ENCODE results near the gene FNIP1. TPM values are rescaled to one million over a fixed set of nuclear protein-coding genes. Genes with fewer than 3 reads are reported as not detected.

The FNIP1 gene
- total and polyA plus RNA-seq, 8 donors = 3.2 to 86.1 (median 16.7) TPM

DNA sequence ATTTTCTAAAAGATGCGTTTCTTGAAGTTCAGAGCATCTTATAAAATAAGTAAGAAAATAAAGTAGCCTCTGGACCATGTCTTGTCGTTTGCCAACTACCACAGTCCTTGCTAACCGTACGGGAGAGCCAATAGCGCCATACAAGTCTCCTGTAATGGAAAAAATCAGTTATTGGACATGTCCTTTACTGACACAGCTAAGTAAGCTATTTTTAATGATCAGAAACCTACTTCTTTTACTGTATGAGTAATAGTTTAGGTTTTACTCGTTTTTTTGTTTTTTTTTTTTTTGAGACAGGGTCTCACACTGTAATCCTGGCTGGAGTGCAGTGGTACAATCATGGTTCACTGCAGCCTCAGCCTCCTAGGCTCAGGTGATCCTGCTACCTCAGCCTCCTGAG, 124.0 kb downstream of the FNIP1 start:
- peak in 1 of 2 donors; percentile 23 for DNase-seq
- H3K27ac ChIP-seq = peak overlapping the region in 4 of 5 donors; percentile 8 to 76 (median 72)
- H3K4me3 ChIP-seq = no peak overlapping the region
- H3K9me3 ChIP-seq = no peaks in the 10 kb centered on the region
- H3K27me3 ChIP-seq = no peaks in the 10 kb centered on the region
- peaks cover 17 to 90% (median 70%) of the 10 kb centered on the region in 4 donors for H3K36me3 ChIP-seq
- intact Hi-C loops (cut with DNase I; ENCODE audit: low total_unique reads) = no loop called here
- TF ChIP-seq POLR2A (IDR thresholded peaks at IDR 0.05) = no peak
- peaks cover 9 to 39% (median 28%) of the 10 kb centered on the region in 4 donors for H3K4me1 ChIP-seq
- 52 to 75% (median 68%) methylated on average over 6 of the region's 6 CpGs for WGBS, 5 donors

DNA sequence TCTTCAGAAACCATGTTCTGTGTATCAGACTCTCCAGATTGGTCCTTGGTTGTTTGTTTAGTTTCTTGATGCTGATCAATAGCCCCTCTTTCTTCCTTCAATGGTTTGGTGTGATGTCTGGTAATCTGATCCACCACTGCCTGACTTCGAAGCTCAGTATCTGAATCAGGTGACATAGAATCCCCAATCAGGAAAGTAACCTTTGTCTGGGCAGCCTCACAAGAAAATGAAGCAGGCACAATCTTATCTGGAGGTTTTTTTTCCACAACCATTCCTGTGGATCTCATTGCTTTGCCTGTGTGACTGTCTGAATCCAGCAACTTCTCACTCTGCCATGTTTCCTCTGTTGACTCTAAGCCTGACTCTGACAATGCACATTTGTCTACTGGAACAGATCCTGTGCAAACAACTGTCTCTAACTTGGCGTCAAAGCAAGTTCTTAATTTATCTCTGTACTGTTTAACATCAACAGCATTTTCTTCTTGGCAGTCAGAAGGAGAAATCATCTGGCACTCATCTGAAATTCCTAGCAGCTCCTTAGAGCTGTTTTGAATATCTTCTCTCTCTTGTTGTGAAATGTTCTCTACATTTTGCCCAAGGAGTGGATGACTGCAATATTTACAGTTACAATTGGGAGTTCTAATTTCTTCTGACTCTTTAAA, 124.7 kb downstream of the FNIP1 start:
- 12 to 36% (median 21%) methylated on average over 2 of the region's 2 CpGs for WGBS, 5 donors
- Histone ChIP-seq H3K36me3 (peaks cover 14 to 87% (median 66%) of the 10 kb centered on the region in 4 donors), H3K9me3 (no peaks in the 10 kb centered on the region), H3K27ac (peak overlapping the region; percentile 14 to 76 (median 72)), H3K4me3 (no peak overlapping the region), H3K27me3 (no peaks in the 10 kb centered on the region), H3K4me1 (peaks cover 9 to 39% (median 28%) of the 10 kb centered on the region in 4 donors)
- peak in 1 of 2 donors; percentile 87 for DNase-seq
- TF ChIP-seq POLR2A (IDR thresholded peaks at IDR 0.05) (no peak), POLR2AphosphoS5 (IDR thresholded peaks at IDR 0.05) (peak; percentile 74 to 83 (median 79))
- intact Hi-C loops (cut with DNase I; ENCODE audit: low total_unique reads) = no loop called here

DNA sequence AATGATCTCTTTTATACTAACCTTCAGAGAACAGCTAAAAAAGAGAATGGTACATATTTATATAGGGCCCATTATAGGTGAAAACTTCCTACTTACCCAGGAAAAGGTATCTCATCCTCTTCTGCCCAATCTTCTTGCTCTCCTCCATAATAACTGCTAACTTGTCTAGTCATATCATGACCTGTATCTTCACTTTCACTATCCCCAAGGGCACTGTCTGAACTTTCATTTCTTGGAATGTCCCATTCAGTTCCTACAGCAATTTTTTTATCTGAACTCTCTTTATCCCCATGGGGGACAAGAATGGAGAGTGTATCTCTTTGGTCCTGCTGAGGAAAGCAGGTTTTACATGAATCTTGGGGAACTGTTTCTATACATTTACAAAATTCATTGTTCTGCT, 125.4 kb downstream of the FNIP1 start:
- H3K4me3 ChIP-seq = no peak overlapping the region
- DNase-seq = no peak
- intact Hi-C loops (cut with DNase I; ENCODE audit: low total_unique reads) = no loop called here
- peaks cover 8 to 84% (median 59%) of the 10 kb centered on the region in 4 donors for H3K36me3 ChIP-seq
- peak overlapping the region in 4 of 5 donors; percentile 67 to 76 (median 72) for H3K27ac ChIP-seq
- no peaks in the 10 kb centered on the region for H3K27me3 ChIP-seq
- H3K4me1 ChIP-seq = peaks cover 9 to 39% (median 28%) of the 10 kb centered on the region in 4 donors
- TF ChIP-seq, protein P1, sequence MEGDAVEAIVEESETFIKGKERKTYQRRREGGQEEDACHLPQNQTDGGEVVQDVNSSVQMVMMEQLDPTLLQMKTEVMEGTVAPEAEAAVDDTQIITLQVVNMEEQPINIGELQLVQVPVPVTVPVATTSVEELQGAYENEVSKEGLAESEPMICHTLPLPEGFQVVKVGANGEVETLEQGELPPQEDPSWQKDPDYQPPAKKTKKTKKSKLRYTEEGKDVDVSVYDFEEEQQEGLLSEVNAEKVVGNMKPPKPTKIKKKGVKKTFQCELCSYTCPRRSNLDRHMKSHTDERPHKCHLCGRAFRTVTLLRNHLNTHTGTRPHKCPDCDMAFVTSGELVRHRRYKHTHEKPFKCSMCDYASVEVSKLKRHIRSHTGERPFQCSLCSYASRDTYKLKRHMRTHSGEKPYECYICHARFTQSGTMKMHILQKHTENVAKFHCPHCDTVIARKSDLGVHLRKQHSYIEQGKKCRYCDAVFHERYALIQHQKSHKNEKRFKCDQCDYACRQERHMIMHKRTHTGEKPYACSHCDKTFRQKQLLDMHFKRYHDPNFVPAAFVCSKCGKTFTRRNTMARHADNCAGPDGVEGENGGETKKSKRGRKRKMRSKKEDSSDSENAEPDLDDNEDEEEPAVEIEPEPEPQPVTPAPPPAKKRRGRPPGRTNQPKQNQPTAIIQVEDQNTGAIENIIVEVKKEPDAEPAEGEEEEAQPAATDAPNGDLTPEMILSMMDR (IDR thresholded peaks at IDR 0.05) = no peak
- TF ChIP-seq POLR2AphosphoS5 (IDR thresholded peaks at IDR 0.05) (no peak), EP300 (IDR thresholded peaks at IDR 0.05) (no peak), POLR2A (IDR thresholded peaks at IDR 0.05) (no peak)
- no peaks in the 10 kb centered on the region for H3K9me3 ChIP-seq

DNA sequence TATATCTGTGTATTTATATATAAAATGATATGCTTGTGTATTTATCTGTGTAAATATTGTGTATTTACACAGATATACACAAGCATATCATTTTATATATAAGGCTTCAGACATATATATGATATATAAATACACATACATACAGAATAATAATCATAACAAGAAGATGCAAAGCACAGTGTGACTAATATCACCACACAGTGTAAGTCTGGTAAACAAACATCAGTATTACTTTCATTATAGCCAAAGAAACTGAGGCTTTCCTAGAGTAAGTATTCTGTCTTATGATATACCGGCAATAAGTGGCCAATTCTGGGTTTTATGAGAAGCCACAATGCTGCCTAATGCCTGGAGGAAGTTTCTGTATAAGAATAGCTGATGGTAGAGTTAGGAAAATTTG, 131.9 kb downstream of the FNIP1 start:
- H3K4me1 ChIP-seq = no peaks in the 10 kb centered on the region
- TF ChIP-seq, protein P1 (IDR thresholded peaks at IDR 0.05) = no peak
- TF ChIP-seq EP300 (IDR thresholded peaks at IDR 0.05) (no peak), POLR2AphosphoS5 (IDR thresholded peaks at IDR 0.05) (no peak), POLR2A (IDR thresholded peaks at IDR 0.05) (no peak)
- intact Hi-C loops (cut with DNase I; ENCODE audit: low total_unique reads) = no loop called here
- no peak overlapping the region for H3K4me3 ChIP-seq
- H3K36me3 ChIP-seq = peaks cover 24 to 78% (median 68%) of the 10 kb centered on the region in 4 donors
- 94 to 97% (median 95%) methylated on average over 1 of the region's 1 CpG for WGBS, 5 donors
- H3K27me3 ChIP-seq = no peaks in the 10 kb centered on the region
- H3K27ac ChIP-seq = no peak overlapping the region
- H3K9me3 ChIP-seq = peaks cover 0 to 21% (median 8%) of the 10 kb centered on the region in 4 donors
- no peak for DNase-seq

DNA sequence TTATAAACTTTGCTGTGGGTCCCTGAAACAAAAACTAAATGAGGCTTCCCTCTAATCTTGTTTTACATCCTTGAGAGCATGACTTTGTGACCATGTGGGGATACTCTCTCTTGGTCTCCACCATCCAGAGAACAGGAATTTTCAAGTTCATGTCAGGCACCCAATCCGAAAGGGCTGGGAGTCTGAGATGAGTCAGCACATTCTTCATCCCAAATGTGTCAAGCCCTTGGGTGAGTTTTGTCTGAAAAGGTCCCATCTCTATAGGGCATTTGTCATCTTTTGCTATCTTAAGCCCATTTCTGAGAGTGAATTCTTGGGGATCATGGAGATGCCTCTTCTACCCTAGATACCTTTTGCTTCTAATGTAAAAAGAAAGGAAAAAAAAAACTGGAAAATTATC, 134.9 kb downstream of the FNIP1 start:
- H3K4me1 ChIP-seq = peaks cover 0 to 8% (median 4%) of the 10 kb centered on the region in 4 donors
- 88 to 97% (median 93%) methylated on average over 1 of the region's 1 CpG for WGBS, 5 donors

More for the DNA sequence above, 134.9 kb downstream of the FNIP1 start:
- intact Hi-C loops (cut with DNase I; ENCODE audit: low total_unique reads) = no loop called here
- Histone ChIP-seq H3K4me3 (no peak overlapping the region), H3K27ac (no peak overlapping the region), H3K9me3 (peaks cover 0 to 26% (median 12%) of the 10 kb centered on the region in 4 donors), H3K36me3 (peaks cover 31 to 70% (median 59%) of the 10 kb centered on the region in 4 donors), H3K27me3 (no peaks in the 10 kb centered on the region)
- no peak for TF ChIP-seq EP300 (IDR thresholded peaks at IDR 0.05)
- no peak for TF ChIP-seq POLR2AphosphoS5 (IDR thresholded peaks at IDR 0.05)
- TF ChIP-seq, protein P1 (IDR thresholded peaks at IDR 0.05) = no peak
- TF ChIP-seq POLR2A (IDR thresholded peaks at IDR 0.05) = no peak
- no peak for DNase-seq

Measured in stomach (tissue), 9 donors.